ENCODE data around the gene MARCHF3. TPM values are rescaled to one million over a fixed set of nuclear protein-coding genes. Genes with fewer than 3 reads are reported as not detected.
A peak's percentile ranks its signal among the peaks of the same experiment; 100 is the strongest.

MARCHF3 gene
- total and polyA plus RNA-seq, 2 of the 13 experiments (the other 11 are each of a cell fraction or from before 2014, with no cell fraction given), result 4.8 to 11.9 TPM

GRCh38 chr5:127072861-127073846, 42.8 kb upstream of the MARCHF3 start, which contains the start of gene C5orf63 (continued):
- TF ChIP-seq ZBTB44 (CRISPR knock-in tag; IDR thresholded peaks at IDR 0.05) (no peak), DPF2 (CRISPR knock-in tag; IDR thresholded peaks at IDR 0.05; ENCODE audit: borderline replicate concordance, low read depth) (no peak), GLI4 (CRISPR knock-in tag; IDR thresholded peaks at IDR 0.05; ENCODE audit: borderline replicate concordance) (no peak; the same call in 1 of the 2 replicates), HNRNPH1 (optimal IDR thresholded peaks at IDR 0.05; ENCODE audit: low read depth, low read length) (no peak), ZNF891 (CRISPR knock-in tag; IDR thresholded peaks at IDR 0.05) (peak; percentile 73), NFAT5 (CRISPR knock-in tag; IDR thresholded peaks at IDR 0.05) (peak; percentile 82), ZNF878 (CRISPR knock-in tag; IDR thresholded peaks at IDR 0.05) (0 out of 2 replicates have a peak, but pooled peaks have one; percentile 43), IRX3 (CRISPR knock-in tag; IDR thresholded peaks at IDR 0.05; ENCODE audit: borderline replicate concordance, low read depth) (0 out of 2 replicates have a peak, but pooled peaks have one; percentile 56), MED13 (CRISPR knock-in tag; IDR thresholded peaks at IDR 0.05) (no peak), ZNF468 (CRISPR knock-in tag; IDR thresholded peaks at IDR 0.05) (no peak), TARDBP (CRISPR knock-in tag; IDR thresholded peaks at IDR 0.05) (peak; percentile 73; the same call in 1 of the 2 replicates), ZNF780A (CRISPR knock-in tag; IDR thresholded peaks at IDR 0.05) (no peak), ZNF782 (CRISPR knock-in tag; IDR thresholded peaks at IDR 0.05; ENCODE audit: borderline replicate concordance) (peak; percentile 82; the same call in 1 of the 2 replicates), CSRNP2 (CRISPR knock-in tag; conservative IDR thresholded peaks at IDR 0.05; ENCODE audit: low read depth) (0 out of 2 replicates have a peak, but pooled peaks have one; percentile 71), ZNF552 (CRISPR knock-in tag; IDR thresholded peaks at IDR 0.05; ENCODE audit: borderline replicate concordance) (no peak), TFDP2 (CRISPR knock-in tag; IDR thresholded peaks at IDR 0.05) (peak; percentile 85), ARNT (IDR thresholded peaks at IDR 0.05) (no peak), JDP2 (CRISPR knock-in tag; IDR thresholded peaks at IDR 0.05; ENCODE audit: borderline replicate concordance) (no peak; the same call in 1 of the 2 replicates), ZNF549 (CRISPR knock-in tag; IDR thresholded peaks at IDR 0.05) (no peak)
